H7 (cell line): ENCODE data around the gene DUS1L. TPM values are rescaled to one million over a fixed set of nuclear protein-coding genes. Genes with fewer than 3 reads are reported as not detected.
A peak's percentile ranks its signal among the peaks of the same experiment; 100 is the strongest.
"Not testable (repeated sequence)": the region's sequence is repeated elsewhere in the genome, so short reads cannot be mapped to it uniquely, and the experiment has no call there.

Source experiments
- DNase-seq: peaks from one replicate; pipeline ENCODE4 v3.0.0; 2012
- H3K27me3 ChIP-seq: 2 replicates; pipeline ENCODE4 v1.6.0; 2011; ENCODE audit warnings: mild to moderate bottlenecking, low read length; ENCODE audit not compliant: control insufficient read depth, insufficient read depth
- H3K36me3 ChIP-seq: replicated peaks from 2 replicates; pipeline ENCODE4 v1.5.1; 2011; ENCODE audit warnings: low read length; ENCODE audit not compliant: control insufficient read depth, insufficient read depth
- H3K4me3 ChIP-seq: 2 replicates; pipeline ENCODE4 v1.5.1; 2011; ENCODE audit warnings: low read depth, mild to moderate bottlenecking, control low read depth, low read length, moderate library complexity; ENCODE audit not compliant: insufficient read depth
- total RNA-seq: library from RNA; depleted of rRNA; stranded (reverse); fragments of >200 nt; shearing (Covaris generic); gene quantifications from 2 replicates; pipeline ENCODE4 v1.2.3, GENCODE V29; 2014

The DUS1L gene
- total RNA-seq, 1 experiment from 2014 or later: 129 TPM

- DNase-seq: no peak
- no peaks in the 10 kb centered on the region for H3K36me3 ChIP-seq
- H3K4me3 ChIP-seq: no peak overlapping the region
- no peaks in the 10 kb centered on the region; the same call in 1 of the 2 replicates for H3K27me3 ChIP-seq
Observed at GRCh38 chr17:82041144-82041814, 24.3 kb downstream of the DUS1L start.

GRCh38 chr17:82039695-82040299 is 25.8 kb downstream of the DUS1L start:
- DNase-seq: no peak
- no peaks in the 10 kb centered on the region for H3K36me3 ChIP-seq
- no peaks in the 10 kb centered on the region; the same call in 1 of the 2 replicates for H3K27me3 ChIP-seq
- H3K4me3 ChIP-seq: no peak overlapping the region

- H3K36me3 ChIP-seq, H3K4me3 ChIP-seq, H3K27me3 ChIP-seq, DNase-seq: not testable (repeated sequence)
Observed at GRCh38 chr17:82038796-82039409, 26.7 kb downstream of the DUS1L start.

- no peak for DNase-seq
- H3K36me3 ChIP-seq: no peaks in the 10 kb centered on the region
- no peaks in the 10 kb centered on the region; the same call in 1 of the 2 replicates for H3K27me3 ChIP-seq
- no peak overlapping the region for H3K4me3 ChIP-seq
Observed at GRCh38 chr17:82037889-82038195, 27.8 kb downstream of the DUS1L start.

GRCh38 chr17:82037092-82037888 is 28.3 kb downstream of the DUS1L start, which contains the start of gene DCXR:
Gene DCXR (minus strand): TSS chr17:82037697. CDS start chr17:82037682, 15 bp downstream.
- Histone ChIP-seq H3K27me3 (no peaks in the 10 kb centered on the region; the same call in 1 of the 2 replicates), H3K36me3 (no peaks in the 10 kb centered on the region), H3K4me3 (peak within 1 kb of the TSS; percentile 65)
- DNase-seq: peak; percentile 100

- H3K4me3 ChIP-seq: peak overlapping the region; percentile 65
- H3K27me3 ChIP-seq: no peaks in the 10 kb centered on the region; the same call in 1 of the 2 replicates
- no peak for DNase-seq
- H3K36me3 ChIP-seq: no peaks in the 10 kb centered on the region
Observed at GRCh38 chr17:82036634-82037091, 28.9 kb downstream of the DUS1L start.

- Histone ChIP-seq H3K36me3 (no peaks in the 10 kb centered on the region), H3K4me3 (no peak overlapping the region; the same call in 1 of the 2 replicates), H3K27me3 (no peaks in the 10 kb centered on the region; the same call in 1 of the 2 replicates)
- no peak for DNase-seq
Observed at GRCh38 chr17:82035956-82036633, 29.5 kb downstream of the DUS1L start.

- no peak for DNase-seq
- H3K27me3 ChIP-seq: no peaks in the 10 kb centered on the region; the same call in 1 of the 2 replicates
- no peak overlapping the region for H3K4me3 ChIP-seq
Observed at GRCh38 chr17:82035488-82035887, 30.1 kb downstream of the DUS1L start.

GRCh38 chr17:82034371-82035011 is 31.1 kb downstream of the DUS1L start:
- no peak overlapping the region for H3K4me3 ChIP-seq
- H3K36me3 ChIP-seq: no peaks in the 10 kb centered on the region
- no peaks in the 10 kb centered on the region; the same call in 1 of the 2 replicates for H3K27me3 ChIP-seq
- no peak for DNase-seq

More at GRCh38 chr17:82035488-82035887, 30.1 kb downstream of the DUS1L start:
- no peaks in the 10 kb centered on the region for H3K36me3 ChIP-seq

- H3K36me3 ChIP-seq: no peaks in the 10 kb centered on the region
- no peak overlapping the region for H3K4me3 ChIP-seq
- H3K27me3 ChIP-seq: no peaks in the 10 kb centered on the region; the same call in 1 of the 2 replicates
- DNase-seq: no peak
Observed at GRCh38 chr17:82033359-82034085, 32.1 kb downstream of the DUS1L start.

GRCh38 chr17:82031885-82032627 is 33.5 kb downstream of the DUS1L start:
- no peaks in the 10 kb centered on the region; the same call in 1 of the 2 replicates for H3K27me3 ChIP-seq
- peak; percentile 97 for DNase-seq
- H3K4me3 ChIP-seq: peak overlapping the region; percentile 64
- peaks cover 3% of the 10 kb centered on the region for H3K36me3 ChIP-seq

- Histone ChIP-seq H3K4me3 (peak within 1 kb of the TSS; percentile 64), H3K36me3 (peaks cover 4% of the 10 kb centered on the region), H3K27me3 (no peaks in the 10 kb centered on the region; the same call in 1 of the 2 replicates)
- peak; percentile 94 for DNase-seq
Observed at GRCh38 chr17:82031303-82031884, 34.2 kb downstream of the DUS1L start, which contains the start of gene RAC3. Gene RAC3 (plus strand): TSS chr17:82031678. CDS start chr17:82031762, 84 bp downstream.
